HG02884 (cell line): Measurements from ENCODE around the gene KRTCAP2.

Source experiments
- ATAC-seq: cut with Tn5 transposase; IDR thresholded peaks from one replicate; pipeline ENCODE4 v1.9.1; 2021; ENCODE audit warnings: mild to moderate bottlenecking, moderate library complexity; ENCODE audit not compliant: unreplicated experiment

Gene KRTCAP2

DNA sequence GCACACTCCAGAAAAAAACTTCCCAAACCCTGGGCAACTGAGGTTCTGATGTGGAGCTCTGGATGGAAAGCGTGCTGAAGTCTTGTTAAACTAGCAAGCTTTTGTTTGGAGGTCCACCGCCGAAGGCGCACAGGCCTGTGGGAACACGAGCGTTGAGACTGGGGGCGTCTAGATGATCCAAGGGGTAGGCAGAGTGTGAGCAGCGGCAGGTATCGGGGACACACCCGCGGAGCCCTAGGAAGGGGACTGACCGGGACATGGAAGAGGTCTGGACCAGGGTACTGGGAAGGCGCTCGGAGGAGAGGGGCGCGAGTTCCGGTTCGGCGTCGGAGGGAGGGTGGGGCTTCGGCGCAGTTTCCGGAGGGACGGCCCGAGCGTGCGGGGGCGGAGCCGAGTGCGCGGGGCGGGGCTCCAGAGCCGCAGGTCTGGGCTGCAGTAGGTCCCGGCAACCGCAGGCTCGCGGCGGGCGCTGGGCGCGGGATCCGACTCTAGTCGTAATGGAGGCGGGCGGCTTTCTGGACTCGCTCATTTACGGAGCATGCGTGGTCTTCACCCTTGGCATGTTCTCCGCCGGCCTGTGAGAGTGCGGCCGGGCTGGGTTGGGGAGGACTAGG lies 37.6 kb downstream of the KRTCAP2 start, which contains the start of gene SLC50A1:
SLC50A1 (plus strand) TSS at position 438 of the 614 bp plus-strand sequence; CDS start at position 498, 60 bp downstream.
- ATAC-seq: peak; percentile 64

DNA sequence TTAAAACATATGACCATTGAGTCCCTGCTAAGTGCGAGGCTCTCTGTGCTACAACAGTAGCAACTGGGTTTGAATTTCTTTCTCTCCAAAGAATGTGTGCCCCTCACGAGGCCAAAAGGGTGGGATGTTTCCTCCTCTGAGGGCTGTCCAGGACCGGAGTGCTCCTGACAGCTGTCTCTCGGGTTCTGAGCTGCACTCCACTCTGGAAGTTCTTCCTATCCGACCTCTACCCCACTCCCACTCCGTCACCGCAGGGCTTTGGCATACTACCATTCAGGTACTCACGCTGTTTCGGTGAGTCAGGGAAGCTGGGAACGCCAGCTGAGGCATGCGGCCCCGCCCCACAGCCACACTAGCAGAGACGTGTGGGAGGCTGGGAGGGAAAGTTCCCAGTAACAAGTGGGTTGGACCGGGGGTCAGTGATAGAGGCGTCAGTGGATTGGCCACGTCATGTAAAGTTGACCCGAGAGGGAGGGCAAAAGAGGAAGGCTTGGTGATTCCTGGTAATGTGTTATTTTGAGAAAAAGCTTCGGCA lies 38.2 kb downstream of the KRTCAP2 start:
- no peak for ATAC-seq

DNA sequence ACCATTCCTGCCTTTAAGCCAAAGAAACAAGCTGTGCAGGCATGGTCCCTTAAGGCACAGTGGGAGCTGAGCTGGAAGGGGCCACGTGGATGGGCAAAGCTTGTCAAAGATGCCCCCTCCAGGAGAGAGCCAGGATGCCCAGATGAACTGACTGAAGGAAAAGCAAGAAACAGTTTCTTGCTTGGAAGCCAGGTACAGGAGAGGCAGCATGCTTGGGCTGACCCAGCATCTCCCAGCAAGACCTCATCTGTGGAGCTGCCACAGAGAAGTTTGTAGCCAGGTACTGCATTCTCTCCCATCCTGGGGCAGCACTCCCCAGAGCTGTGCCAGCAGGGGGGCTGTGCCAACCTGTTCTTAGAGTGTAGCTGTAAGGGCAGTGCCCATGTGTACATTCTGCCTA lies 38.8 kb downstream of the KRTCAP2 start:
- ATAC-seq: no peak

- ATAC-seq: no peak
These were observed 39.3 kb downstream of the KRTCAP2 start for GRCh38 chr1:155133799-155134281.

DNA sequence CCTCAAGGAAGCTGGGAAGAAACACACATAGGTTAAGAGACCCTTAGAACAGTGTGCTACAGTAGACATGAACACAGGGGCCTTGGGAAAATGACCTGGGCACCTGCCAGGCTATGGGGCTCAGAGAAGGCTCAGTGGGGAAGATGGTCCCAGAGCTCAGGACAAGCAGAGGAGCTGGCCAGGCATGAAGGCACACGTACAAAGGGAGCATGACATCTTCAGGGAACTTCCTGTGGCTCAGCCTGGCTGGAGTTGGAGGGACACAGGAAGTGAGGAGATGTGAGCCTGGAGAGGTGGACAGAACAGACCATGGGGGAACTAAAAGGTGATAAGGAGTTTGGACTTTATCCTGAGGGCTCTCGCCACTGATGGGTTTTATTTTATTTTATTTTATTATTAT lies 41.2 kb downstream of the KRTCAP2 start:
- no peak for ATAC-seq

DNA sequence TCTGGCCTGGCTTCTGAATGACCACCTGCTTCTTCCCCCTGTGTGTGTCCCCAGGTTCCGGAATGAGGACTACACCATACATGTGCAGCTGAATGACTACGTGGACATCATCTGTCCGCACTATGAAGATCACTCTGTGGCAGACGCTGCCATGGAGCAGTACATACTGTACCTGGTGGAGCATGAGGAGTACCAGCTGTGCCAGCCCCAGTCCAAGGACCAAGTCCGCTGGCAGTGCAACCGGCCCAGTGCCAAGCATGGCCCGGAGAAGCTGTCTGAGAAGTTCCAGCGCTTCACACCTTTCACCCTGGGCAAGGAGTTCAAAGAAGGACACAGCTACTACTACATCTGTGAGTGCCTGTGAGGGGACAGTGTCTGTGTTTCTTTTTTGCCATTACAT lies 41.8 kb downstream of the KRTCAP2 start:
- ATAC-seq: no peak

- no peak for ATAC-seq
These were observed 42.7 kb downstream of the KRTCAP2 start for GRCh38 chr1:155130272-155131006.

DNA sequence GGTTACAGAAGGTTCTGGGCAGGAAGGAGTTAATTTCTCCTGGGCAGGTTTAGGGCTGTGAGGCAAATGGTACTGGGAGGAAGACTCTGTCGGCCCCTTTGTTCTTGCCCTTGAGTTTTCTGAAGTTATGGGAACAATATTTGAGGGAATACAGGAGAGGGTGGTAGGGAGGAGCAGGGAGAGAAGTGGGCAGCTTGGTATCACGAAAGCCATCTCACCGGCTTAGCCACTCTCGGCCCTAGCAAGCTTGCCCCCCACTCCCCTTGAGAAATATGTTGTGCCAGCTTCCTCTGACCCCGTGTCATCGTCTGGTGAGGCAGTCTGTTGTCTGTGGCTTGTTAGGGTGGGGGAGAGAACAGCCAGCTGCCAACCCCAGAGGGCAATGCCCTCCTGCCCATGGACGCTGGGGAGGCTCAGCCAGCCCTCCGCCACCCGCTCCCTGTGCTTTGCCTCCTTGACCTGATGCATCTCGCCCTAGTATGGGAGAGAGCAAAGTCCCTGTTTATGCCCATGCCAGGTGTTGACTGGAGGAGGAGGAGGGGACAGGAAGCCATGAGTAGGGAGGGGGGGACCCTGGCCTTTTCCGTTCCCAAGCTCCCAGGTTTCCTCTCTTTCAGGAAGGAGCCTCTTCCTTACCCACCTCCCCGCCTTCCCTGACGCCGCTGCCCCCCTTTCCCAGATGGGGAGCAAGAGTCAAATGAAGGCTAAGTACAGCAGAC lies 44.2 kb downstream of the KRTCAP2 start:
- no peak for ATAC-seq

GRCh38 chr1:155127967-155128754 lies 44.9 kb downstream of the KRTCAP2 start:
- ATAC-seq: no peak

GRCh38 chr1:155127105-155127966 lies 45.8 kb downstream of the KRTCAP2 start, which contains the start of gene EFNA1:
EFNA1 (plus strand) TSS chr1:155127876; CDS start chr1:155127978, 102 bp downstream.
- ATAC-seq: no peak

DNA sequence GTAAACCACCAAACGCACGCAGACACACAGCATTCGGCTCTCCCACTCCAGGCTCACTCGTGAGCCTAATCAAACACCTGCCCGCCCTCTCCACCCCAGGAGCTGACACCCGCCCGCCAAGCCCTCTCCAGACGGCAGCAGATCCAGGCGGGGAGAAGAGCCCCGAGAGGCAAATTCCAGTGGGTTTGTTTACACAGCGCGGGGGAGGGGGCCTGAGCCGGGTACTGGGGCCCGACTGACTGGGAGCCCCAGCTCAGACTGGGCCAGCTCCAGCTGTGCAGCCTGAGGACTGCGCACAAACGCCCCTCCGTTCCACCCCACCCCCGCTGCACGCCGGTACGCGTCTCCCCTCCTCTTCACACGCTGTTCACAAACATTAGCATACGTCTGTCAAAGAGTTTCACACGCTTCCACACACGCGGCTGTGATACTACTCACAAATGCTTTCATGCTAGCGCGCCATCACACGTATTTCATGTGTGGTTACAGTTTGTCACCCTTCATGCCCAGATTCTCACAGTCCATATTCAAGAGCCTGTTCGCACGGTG lies 46.5 kb downstream of the KRTCAP2 start:
- ATAC-seq: no peak

- no peak for ATAC-seq
These were observed 47.1 kb downstream of the KRTCAP2 start for GRCh38 chr1:155125946-155126555.

DNA sequence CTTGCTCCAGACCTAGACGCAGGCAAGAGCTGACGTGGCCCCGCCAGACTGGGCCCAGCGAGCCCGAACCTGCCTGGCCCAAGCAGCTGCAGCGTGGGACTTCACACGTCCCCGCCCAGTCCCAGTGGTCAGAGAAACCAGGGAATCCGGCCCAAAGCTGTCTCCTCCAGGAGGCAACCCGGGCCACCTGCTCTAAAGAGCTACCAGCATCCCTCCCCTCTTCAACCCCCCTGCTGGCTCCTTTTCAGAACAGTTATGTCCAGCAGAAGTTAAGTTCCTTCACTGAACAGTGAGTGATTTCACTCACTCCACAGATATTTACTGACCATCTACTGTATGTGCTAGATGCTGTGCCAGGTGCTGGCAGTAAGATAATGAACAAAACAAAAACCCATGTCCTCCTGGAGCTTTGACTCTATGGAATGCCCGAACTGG lies 47.6 kb downstream of the KRTCAP2 start:
- ATAC-seq: no peak

- no peak for ATAC-seq
These were observed 48.3 kb downstream of the KRTCAP2 start for GRCh38 chr1:155124503-155125463.

DNA sequence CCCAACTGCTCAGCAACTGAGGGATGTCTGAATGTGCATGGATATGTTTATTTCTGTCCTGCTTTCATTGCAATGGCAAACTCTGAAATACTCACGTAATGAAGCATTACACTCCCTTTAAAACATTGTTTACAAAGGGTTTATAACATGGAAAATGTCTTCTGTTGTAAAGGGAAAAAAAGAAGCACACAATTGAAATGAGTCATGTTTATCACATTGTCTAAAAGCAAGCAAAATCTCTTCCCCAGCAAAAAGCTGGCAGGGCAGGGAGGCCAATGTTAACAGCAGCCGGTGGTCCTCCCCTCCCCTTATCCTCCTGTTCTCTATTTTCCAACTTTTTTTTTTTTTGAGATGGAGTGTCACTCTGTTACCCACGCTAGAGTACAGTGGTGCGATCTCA lies 49.3 kb downstream of the KRTCAP2 start:
- no peak for ATAC-seq

DNA sequence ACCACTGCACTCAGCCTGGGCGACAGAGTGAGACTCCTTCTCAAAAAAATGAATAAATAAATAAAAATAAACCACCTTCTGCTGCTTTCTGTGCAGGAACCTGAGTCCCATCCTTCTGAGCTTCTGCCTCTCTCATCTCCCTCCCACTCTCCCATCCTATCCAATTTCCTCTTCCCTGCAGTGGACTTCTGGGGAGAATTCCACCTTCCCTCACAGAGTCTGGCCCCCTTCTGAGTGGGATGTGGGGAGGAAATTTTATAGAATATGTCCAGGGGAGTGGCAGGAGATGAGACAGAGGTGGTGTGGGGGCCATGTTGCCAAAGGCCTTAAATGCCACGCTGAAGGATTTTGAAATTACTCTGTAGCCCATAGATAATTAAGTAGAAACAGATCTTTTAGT lies 50.8 kb downstream of the KRTCAP2 start:
- ATAC-seq: no peak

DNA sequence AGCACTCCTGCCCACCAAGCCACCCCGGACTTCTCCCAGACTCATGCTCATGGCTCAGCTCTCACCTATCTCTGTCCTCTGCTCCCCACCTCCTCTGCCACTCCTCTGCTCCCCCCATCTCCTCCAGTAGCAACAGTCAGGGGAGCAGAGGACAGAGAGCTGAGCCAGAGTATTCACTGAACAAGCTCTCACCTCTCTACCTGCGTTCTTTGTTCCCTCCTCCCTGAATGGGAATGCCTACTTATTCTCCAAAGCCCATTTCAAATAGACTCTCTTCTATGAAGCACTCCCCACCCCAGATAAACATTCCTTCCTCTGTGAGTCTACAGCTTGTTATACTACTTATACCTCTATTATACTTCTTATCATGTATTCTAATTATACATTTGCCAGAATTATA lies 51.9 kb downstream of the KRTCAP2 start:
- ATAC-seq: no peak

- ATAC-seq: no peak
These were observed 52.9 kb downstream of the KRTCAP2 start for GRCh38 chr1:155120253-155120652.
